ENCODE measurements around the gene TRRAP. TPM values are rescaled to one million over a fixed set of nuclear protein-coding genes. Genes with fewer than 3 reads are reported as not detected.
"Not testable (repeated sequence)": the region's sequence is repeated elsewhere in the genome, so short reads cannot be mapped to it uniquely, and the experiment has no call there.

TRRAP gene
- total and polyA plus RNA-seq, 4 donors: 4.3 to 22.7 (median 10.1) TPM

GRCh38 chr7:98841179-98841997 lies 36.9 kb upstream of the TRRAP start:
- H3K9ac ChIP-seq (ENCODE audit: low read depth in 1 of 2, low read length in 2 of 2): no peak overlapping the region
- 33% methylated on average over 11 of the region's 11 CpGs for WGBS

GRCh38 chr7:98842552-98842951 lies 35.8 kb upstream of the TRRAP start:
- not testable (repeated sequence) for H3K4me1 ChIP-seq (ENCODE audit: control insufficient read depth in 4 of 4, insufficient read depth in 4 of 4, low read length in 3 of 4); H3K27ac ChIP-seq (ENCODE audit: low read depth in 1 of 2, low read length in 2 of 2); H3K36me3 ChIP-seq (ENCODE audit: control insufficient read depth in 4 of 4, insufficient read depth in 3 of 4, low read depth in 1 of 4, low read length in 3 of 4); H3K9me3 ChIP-seq (ENCODE audit: control insufficient read depth in 4 of 4, low read length in 3 of 4); H3K27me3 ChIP-seq (ENCODE audit: control insufficient read depth in 4 of 4, insufficient read depth in 4 of 4, low read length in 3 of 4); DNase-seq (ENCODE audit: low spot score); H3K9ac ChIP-seq (ENCODE audit: low read depth in 1 of 2, low read length in 2 of 2); H3K4me3 ChIP-seq (ENCODE audit: low read depth in 1 of 3, low read length in 3 of 3)
- 89% methylated on average over 2 of the region's 2 CpGs for WGBS

More at GRCh38 chr7:98841179-98841997, 36.9 kb upstream of the TRRAP start:
- peaks cover 0 to 3% (median under 1%) of the 10 kb centered on the region in 4 donors for H3K27me3 ChIP-seq (ENCODE audit: control insufficient read depth in 4 of 4, insufficient read depth in 4 of 4, low read length in 3 of 4)
- no peaks in the 10 kb centered on the region for H3K36me3 ChIP-seq (ENCODE audit: control insufficient read depth in 4 of 4, insufficient read depth in 3 of 4, low read depth in 1 of 4, low read length in 3 of 4)
- no peak overlapping the region for H3K27ac ChIP-seq (ENCODE audit: low read depth in 1 of 2, low read length in 2 of 2)
- TF ChIP-seq FOXA1 (IDR thresholded peaks at IDR 0.05) (no peak), ZBTB33 (IDR thresholded peaks at IDR 0.05) (no peak), NR2F2 (IDR thresholded peaks at IDR 0.05) (no peak), HNF4A (conservative IDR thresholded peaks at IDR 0.05) (peak in 1 of 2 donors; percentile 31), EGR1 (IDR thresholded peaks at IDR 0.05; ENCODE audit: low read depth in 2 of 2) (no peak), REST (IDR thresholded peaks at IDR 0.05) (no peak), TAF1 (conservative IDR thresholded peaks at IDR 0.05) (no peak), HNF4G (IDR thresholded peaks at IDR 0.05) (no peak), RAD21 (IDR thresholded peaks at IDR 0.05) (peak; percentile 91 to 95), FOXA2 (IDR thresholded peaks at IDR 0.05) (no peak), RXRA (IDR thresholded peaks at IDR 0.05) (no peak), SP1 (IDR thresholded peaks at IDR 0.05) (no peak), YY1 (IDR thresholded peaks at IDR 0.05) (no peak), GABPA (IDR thresholded peaks at IDR 0.05 in 1 of 2, conservative IDR thresholded peaks at IDR 0.05 in 1 of 2) (no peak), JUND (IDR thresholded peaks at IDR 0.05) (peak in 1 of 2 donors; percentile 24)
- TF ChIP-seq, protein P1, sequence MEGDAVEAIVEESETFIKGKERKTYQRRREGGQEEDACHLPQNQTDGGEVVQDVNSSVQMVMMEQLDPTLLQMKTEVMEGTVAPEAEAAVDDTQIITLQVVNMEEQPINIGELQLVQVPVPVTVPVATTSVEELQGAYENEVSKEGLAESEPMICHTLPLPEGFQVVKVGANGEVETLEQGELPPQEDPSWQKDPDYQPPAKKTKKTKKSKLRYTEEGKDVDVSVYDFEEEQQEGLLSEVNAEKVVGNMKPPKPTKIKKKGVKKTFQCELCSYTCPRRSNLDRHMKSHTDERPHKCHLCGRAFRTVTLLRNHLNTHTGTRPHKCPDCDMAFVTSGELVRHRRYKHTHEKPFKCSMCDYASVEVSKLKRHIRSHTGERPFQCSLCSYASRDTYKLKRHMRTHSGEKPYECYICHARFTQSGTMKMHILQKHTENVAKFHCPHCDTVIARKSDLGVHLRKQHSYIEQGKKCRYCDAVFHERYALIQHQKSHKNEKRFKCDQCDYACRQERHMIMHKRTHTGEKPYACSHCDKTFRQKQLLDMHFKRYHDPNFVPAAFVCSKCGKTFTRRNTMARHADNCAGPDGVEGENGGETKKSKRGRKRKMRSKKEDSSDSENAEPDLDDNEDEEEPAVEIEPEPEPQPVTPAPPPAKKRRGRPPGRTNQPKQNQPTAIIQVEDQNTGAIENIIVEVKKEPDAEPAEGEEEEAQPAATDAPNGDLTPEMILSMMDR (IDR thresholded peaks at IDR 0.05; ENCODE audit: low read depth, low read length, missing input control): peak; percentile 95
- TF ChIP-seq, protein P2, sequence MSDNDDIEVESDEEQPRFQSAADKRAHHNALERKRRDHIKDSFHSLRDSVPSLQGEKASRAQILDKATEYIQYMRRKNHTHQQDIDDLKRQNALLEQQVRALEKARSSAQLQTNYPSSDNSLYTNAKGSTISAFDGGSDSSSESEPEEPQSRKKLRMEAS (IDR thresholded peaks at IDR 0.05): no peak
- TF ChIP-seq, protein P3, sequence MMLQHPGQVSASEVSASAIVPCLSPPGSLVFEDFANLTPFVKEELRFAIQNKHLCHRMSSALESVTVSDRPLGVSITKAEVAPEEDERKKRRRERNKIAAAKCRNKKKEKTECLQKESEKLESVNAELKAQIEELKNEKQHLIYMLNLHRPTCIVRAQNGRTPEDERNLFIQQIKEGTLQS (IDR thresholded peaks at IDR 0.05): no peak
- no peak overlapping the region for H3K4me3 ChIP-seq (ENCODE audit: low read depth in 1 of 3, low read length in 3 of 3)
- H3K4me1 ChIP-seq (ENCODE audit: control insufficient read depth in 4 of 4, insufficient read depth in 4 of 4, low read length in 3 of 4): peaks cover 0 to 6% (median 3%) of the 10 kb centered on the region in 4 donors
- no peaks in the 10 kb centered on the region for H3K9me3 ChIP-seq (ENCODE audit: control insufficient read depth in 4 of 4, low read length in 3 of 4)
- DNase-seq (ENCODE audit: low spot score): peak; percentile 77
